Vagina (tissue), 2 donors: ENCODE data around the gene CCR6. TPM values are rescaled to one million over a fixed set of nuclear protein-coding genes. Genes with fewer than 3 reads are reported as not detected.

Source experiments
- DNase-seq, 2 donors: peaks; one replicate each; pipeline ENCODE4 v3.0.0-alpha.2; 2017; ENCODE audit errors: extremely low spot score in 2 of 2
- H3K27ac ChIP-seq: fragments of 200-600 bp; sonication (generic); one replicate; pipeline ENCODE4 v1.5.1; 2019
- H3K27me3 ChIP-seq: fragments of 200-600 bp; sonication (generic); one replicate; pipeline ENCODE4 v1.5.1; 2019
- H3K36me3 ChIP-seq, 2 donors: fragments of 200-600 bp; sonication (generic); one replicate each; pipeline ENCODE4 v1.5.1; 2017 to 2019
- H3K4me1 ChIP-seq: fragments of 200-600 bp; sonication (generic); one replicate; pipeline ENCODE4 v1.5.1; 2019
- H3K4me3 ChIP-seq, 2 donors: fragments of 200-600 bp; sonication (generic); 1 replicate in 1 of 2; 2 replicates in 1 of 2; pipeline ENCODE4 v1.5.1; 2016 to 2019
- H3K9me3 ChIP-seq: fragments of 200-600 bp; sonication (generic); one replicate; pipeline ENCODE4 v1.5.1; 2019
- POLR2A ChIP-seq, 2 donors: fragments of 450-650 bp; IDR thresholded peaks; one replicate each; pipeline ENCODE4 v1.6.1; 2017; ENCODE audit warnings: antibody characterized with exemption in 2 of 2, mild to moderate bottlenecking in 2 of 2, moderate library complexity in 2 of 2
- POLR2AphosphoS5 ChIP-seq, 2 donors: sonication (generic); formaldehyde crosslinking; IDR thresholded peaks; one replicate each; pipeline ENCODE4 v1.9.0; 2017; ENCODE audit warnings: antibody characterized with exemption in 2 of 2, mild to moderate bottlenecking in 2 of 2, low read depth in 1 of 2; ENCODE audit not compliant: insufficient read depth in 1 of 2
- intact Hi-C: fragments of 100-400 bp; cut with DNase I; formaldehyde crosslinking; loops from one replicate; pipeline ENCODE4 v1.15.1; 2023
- total RNA-seq: library from RNA; depleted of rRNA; stranded (reverse); fragments of >200 nt; gene quantifications from one replicate; pipeline ENCODE4 v1.2.3, GENCODE V29; 2016
- TF ChIP-seq, protein P1 (sequence below), 3 experiments: fragments of 450-650 bp in 2 of 3; fragments of 200-600 bp in 1 of 3; sonication (generic) in 1 of 3; IDR thresholded peaks; one replicate each; pipeline ENCODE4 v1.5.1; 2017 to 2019; ENCODE audit warnings: antibody characterized with exemption in 3 of 3, mild to moderate bottlenecking in 2 of 3, moderate library complexity in 2 of 3

The CCR6 gene
- total RNA-seq, 1 donor from 2014 or later: 1.2 TPM

DNA sequence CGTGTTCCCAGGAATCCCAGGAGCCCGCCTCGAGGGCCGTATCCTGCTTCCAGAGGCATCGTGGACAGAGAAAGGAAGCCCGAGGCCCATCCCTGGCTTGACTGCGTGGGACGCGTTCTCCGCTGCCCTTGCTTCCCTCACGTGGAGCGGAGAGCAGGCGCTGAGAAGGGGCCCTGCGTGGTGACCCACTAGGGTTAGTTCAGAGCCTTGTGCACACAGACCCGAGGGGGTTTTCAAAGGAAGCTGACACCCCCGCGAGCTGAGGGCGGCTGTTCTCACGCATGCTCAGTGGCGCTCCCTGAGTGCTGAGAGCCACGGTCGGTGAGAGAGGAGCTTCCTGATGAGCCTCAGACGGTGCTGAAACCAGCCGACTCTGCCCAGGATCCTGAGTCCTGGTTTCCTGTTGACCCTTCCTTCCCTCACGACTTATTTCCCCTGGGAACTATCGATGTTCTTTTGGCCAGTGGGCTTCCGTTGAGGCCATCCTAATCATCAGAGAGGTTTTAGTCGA lies 28.9 kb upstream of the CCR6 start:
- H3K27me3 ChIP-seq: no peaks in the 10 kb centered on the region
- H3K36me3 ChIP-seq: no peaks in the 10 kb centered on the region
- no peak overlapping the region for H3K27ac ChIP-seq
- H3K9me3 ChIP-seq: no peaks in the 10 kb centered on the region
- H3K4me3 ChIP-seq: no peak overlapping the region
- DNase-seq: peak in 1 of 2 donors; percentile 70
- intact Hi-C loops: loop anchor here (5.0 kb wide), 1 partner anchor 1508 kb away; no protein-coding TSS in a partner anchor
- TF ChIP-seq POLR2A (IDR thresholded peaks at IDR 0.05) (no peak), POLR2AphosphoS5 (IDR thresholded peaks at IDR 0.05; ENCODE audit: insufficient read depth in 1 of 2, low read depth in 1 of 2) (peak in 1 of 2 donors; percentile 18)
- TF ChIP-seq, protein P1, sequence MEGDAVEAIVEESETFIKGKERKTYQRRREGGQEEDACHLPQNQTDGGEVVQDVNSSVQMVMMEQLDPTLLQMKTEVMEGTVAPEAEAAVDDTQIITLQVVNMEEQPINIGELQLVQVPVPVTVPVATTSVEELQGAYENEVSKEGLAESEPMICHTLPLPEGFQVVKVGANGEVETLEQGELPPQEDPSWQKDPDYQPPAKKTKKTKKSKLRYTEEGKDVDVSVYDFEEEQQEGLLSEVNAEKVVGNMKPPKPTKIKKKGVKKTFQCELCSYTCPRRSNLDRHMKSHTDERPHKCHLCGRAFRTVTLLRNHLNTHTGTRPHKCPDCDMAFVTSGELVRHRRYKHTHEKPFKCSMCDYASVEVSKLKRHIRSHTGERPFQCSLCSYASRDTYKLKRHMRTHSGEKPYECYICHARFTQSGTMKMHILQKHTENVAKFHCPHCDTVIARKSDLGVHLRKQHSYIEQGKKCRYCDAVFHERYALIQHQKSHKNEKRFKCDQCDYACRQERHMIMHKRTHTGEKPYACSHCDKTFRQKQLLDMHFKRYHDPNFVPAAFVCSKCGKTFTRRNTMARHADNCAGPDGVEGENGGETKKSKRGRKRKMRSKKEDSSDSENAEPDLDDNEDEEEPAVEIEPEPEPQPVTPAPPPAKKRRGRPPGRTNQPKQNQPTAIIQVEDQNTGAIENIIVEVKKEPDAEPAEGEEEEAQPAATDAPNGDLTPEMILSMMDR (IDR thresholded peaks at IDR 0.05): no peak
- H3K4me1 ChIP-seq: no peaks in the 10 kb centered on the region

- peak in 1 of 2 donors; percentile 74 for DNase-seq
- Histone ChIP-seq H3K4me3 (no peak overlapping the region), H3K4me1 (no peaks in the 10 kb centered on the region), H3K27me3 (no peaks in the 10 kb centered on the region), H3K27ac (no peak overlapping the region), H3K9me3 (no peaks in the 10 kb centered on the region), H3K36me3 (no peaks in the 10 kb centered on the region)
- intact Hi-C loops: loop anchor here (5.0 kb wide), 1 partner anchor 1508 kb away; no protein-coding TSS in a partner anchor
- no peak for TF ChIP-seq POLR2AphosphoS5 (IDR thresholded peaks at IDR 0.05; ENCODE audit: insufficient read depth in 1 of 2, low read depth in 1 of 2)
- TF ChIP-seq, protein P1 (IDR thresholded peaks at IDR 0.05): no peak
- no peak for TF ChIP-seq POLR2A (IDR thresholded peaks at IDR 0.05)
These were observed 28.5 kb upstream of the CCR6 start for GRCh38 chr6:167094436-167094819.

DNA sequence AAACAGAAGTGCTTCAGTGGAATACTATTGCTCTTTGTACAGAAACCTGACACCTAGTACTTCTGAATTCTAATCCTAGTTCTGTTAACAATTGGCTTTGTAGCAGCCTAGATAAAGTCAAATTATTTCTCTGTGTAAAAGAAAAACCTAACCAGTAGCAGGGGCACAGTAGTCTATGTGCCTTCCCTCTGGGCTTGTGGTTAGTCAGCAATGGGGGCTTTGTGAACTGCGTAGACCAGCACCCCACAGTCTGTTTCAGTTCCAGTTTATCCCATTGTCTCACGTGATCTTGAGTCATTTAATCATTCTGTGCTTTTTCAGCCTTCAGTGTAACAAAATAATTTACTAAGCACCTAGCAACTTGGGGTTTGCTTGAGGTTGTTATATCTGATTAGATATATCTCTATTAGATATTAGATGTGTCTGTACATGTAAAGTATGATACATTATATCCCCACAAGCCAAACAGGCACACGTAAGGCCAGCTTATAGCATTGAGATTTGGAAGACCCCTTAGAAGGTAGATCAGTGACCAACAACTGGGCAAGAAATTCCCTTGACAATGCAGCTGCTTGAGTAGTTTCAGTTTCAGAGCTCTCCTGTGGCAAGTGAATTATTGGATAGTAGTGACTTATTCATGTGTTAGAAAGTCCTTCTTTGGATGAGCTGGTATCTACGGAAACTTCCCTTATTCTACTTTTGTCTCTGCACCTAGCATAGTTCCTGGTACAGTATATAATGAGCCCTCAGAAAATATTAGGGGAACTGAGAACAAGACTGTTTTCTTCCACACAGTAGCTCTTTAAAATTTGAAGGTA lies 27.9 kb upstream of the CCR6 start:
- intact Hi-C loops: loop anchor here (5.0 kb wide), 1 partner anchor 1507 kb away; no protein-coding TSS in a partner anchor
- no peak for TF ChIP-seq POLR2AphosphoS5 (IDR thresholded peaks at IDR 0.05; ENCODE audit: insufficient read depth in 1 of 2, low read depth in 1 of 2)
- TF ChIP-seq, protein P1 (IDR thresholded peaks at IDR 0.05): no peak
- TF ChIP-seq POLR2A (IDR thresholded peaks at IDR 0.05): no peak
- Histone ChIP-seq H3K27me3 (no peaks in the 10 kb centered on the region), H3K36me3 (no peaks in the 10 kb centered on the region), H3K4me3 (no peak overlapping the region), H3K4me1 (no peaks in the 10 kb centered on the region), H3K9me3 (no peaks in the 10 kb centered on the region), H3K27ac (no peak overlapping the region)
- peak in 1 of 2 donors; percentile 22 for DNase-seq

DNA sequence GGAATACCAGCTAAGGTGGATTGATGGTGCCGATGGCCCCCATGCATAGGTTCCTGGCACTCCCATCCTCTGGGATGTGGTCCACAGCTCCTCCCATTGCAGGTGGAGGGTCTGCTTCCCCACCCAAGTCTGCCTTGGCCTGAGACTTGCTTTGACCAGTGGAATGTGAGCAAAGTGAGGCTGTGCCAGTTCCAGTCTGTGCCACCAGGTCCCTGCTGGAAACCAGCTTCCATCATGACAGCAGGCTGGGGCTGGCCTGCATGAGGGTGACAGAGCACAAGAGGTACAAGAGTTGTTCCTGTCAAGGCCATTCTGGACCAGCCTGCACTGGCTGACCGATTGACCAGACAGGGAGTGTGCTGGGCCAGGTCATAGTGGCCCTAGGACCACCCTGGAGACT lies 27.0 kb upstream of the CCR6 start:
- Histone ChIP-seq H3K4me1 (no peaks in the 10 kb centered on the region), H3K4me3 (no peak overlapping the region), H3K36me3 (no peaks in the 10 kb centered on the region), H3K9me3 (no peaks in the 10 kb centered on the region), H3K27me3 (no peaks in the 10 kb centered on the region), H3K27ac (no peak overlapping the region)
- intact Hi-C loops: no loop called here
- TF ChIP-seq, protein P1 (IDR thresholded peaks at IDR 0.05): no peak
- no peak for TF ChIP-seq POLR2AphosphoS5 (IDR thresholded peaks at IDR 0.05; ENCODE audit: insufficient read depth in 1 of 2, low read depth in 1 of 2)
- no peak for TF ChIP-seq POLR2A (IDR thresholded peaks at IDR 0.05)
- peak in 1 of 2 donors; percentile 79 for DNase-seq

- DNase-seq: peak in 1 of 2 donors; percentile 46
- H3K36me3 ChIP-seq: no peaks in the 10 kb centered on the region
- intact Hi-C loops: no loop called here
- no peaks in the 10 kb centered on the region for H3K27me3 ChIP-seq
- no peak overlapping the region for H3K27ac ChIP-seq
- no peak overlapping the region for H3K4me3 ChIP-seq
- H3K9me3 ChIP-seq: no peaks in the 10 kb centered on the region
- TF ChIP-seq, protein P1 (IDR thresholded peaks at IDR 0.05): no peak
- TF ChIP-seq POLR2A (IDR thresholded peaks at IDR 0.05): no peak
- no peak for TF ChIP-seq POLR2AphosphoS5 (IDR thresholded peaks at IDR 0.05; ENCODE audit: insufficient read depth in 1 of 2, low read depth in 1 of 2)
- H3K4me1 ChIP-seq: no peaks in the 10 kb centered on the region
These were observed 25.9 kb upstream of the CCR6 start for GRCh38 chr6:167096991-167097390.
